ENCODE measurements around the gene KCTD5.
"Not testable (repeated sequence)": the region's sequence is repeated elsewhere in the genome, so short reads cannot be mapped to it uniquely, and the experiment has no call there.

The KCTD5 gene

DNA sequence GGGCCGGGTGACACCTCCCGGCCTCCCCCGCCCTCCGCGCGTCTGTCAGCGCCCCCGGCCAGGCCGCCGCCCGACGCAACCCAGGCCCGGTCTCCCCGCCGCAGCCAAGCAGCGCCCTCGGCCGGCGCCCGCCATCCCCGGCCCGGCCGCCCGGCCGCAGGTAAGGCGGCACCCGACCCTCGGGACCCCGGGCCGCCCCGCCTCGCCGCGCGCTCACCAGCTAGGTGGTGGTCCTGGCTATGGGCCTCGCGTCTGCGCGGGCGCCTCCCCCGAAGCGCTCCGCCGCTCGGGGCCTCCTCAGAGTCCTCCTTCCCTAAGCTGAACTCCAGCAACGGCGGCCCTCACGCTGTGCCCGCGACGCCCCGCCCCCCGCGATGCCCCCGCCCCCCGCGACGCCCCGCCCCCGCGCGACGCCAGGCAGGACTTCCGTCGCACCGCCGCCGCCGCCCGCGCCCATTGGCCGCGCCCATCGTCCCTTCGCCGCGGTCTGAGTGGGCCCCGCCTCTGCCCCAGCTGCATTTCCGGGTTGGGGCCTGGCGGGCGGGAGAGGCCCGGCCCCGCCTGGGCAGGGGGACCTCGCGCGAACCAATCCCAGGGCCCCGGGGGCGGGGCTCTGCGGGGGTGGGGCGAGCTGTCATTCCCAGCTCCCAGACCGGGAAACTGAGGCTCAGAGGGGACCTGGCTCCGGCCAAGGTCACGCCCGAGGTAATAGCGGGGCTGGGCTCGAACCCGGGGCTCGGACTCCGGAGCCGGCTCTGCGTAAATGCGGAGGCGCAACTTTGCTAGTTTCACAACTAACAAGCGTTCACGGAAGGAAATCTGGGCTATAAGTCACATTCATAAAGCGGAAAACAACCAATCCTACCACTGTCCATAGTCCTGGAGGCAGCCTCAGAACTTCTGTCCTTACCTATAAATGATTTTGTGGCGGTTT, 9.0 kb upstream of the KCTD5 start:
- DNase-seq = peak; percentile 83

DNA sequence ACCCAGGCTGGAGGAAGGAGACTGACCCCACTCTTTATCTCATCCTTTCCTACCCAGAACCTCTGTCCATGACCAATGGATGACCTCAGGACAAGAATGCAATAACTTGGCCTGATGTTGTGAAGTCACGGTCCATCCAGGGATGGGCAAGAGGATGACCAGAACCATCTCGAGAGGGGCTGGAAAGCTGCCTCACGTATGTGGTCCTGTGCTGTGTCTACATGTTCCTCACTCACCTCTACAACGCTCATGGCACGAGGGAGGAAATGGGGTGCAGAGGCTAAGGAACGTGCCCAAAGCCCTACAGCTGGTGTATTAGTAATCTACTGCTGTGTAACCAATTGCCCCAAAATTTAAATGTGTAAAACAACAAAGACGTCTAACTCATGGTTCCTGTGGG, 7.3 kb upstream of the KCTD5 start:
- no peak for DNase-seq

DNA sequence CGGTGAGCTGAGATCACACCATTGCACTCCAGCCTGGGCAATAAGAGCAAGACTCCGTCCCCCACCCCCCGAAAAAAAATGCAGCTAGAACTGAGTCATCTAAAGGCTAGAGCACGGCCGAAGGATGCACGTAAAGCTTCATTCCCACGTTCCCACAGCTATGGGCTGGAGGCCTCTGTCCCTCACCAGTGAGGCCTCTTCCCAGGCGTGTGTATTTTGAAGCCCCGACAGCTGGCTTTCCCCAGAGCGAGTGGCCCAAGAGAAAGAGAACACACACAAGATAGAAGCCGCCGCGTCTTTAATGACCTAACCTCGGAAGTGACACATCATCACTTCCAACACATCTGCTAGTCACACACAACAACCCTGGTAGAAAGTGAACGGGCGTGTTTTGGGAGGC, 6.6 kb upstream of the KCTD5 start:
- DNase-seq = no peak

DNA sequence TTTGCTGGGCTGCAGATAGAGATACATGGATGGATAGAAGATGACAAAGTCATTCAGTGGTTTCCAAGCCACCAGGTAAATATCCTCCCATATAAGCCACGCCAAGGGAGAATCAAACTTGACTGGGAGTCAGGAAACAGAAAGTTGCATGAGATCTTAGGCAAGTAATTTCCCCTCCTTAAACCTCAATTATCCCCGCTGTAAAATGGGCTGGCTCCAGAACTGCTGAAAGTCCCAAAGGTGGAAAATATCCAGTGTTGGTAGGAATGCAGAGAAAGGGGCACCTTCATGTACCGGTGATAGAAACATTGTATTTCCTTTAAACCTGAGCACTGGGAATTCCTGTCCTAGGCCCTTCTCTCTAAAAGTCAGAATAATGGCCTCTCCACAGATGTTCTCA, 5.4 kb upstream of the KCTD5 start:
- DNase-seq = not testable (repeated sequence)

DNA sequence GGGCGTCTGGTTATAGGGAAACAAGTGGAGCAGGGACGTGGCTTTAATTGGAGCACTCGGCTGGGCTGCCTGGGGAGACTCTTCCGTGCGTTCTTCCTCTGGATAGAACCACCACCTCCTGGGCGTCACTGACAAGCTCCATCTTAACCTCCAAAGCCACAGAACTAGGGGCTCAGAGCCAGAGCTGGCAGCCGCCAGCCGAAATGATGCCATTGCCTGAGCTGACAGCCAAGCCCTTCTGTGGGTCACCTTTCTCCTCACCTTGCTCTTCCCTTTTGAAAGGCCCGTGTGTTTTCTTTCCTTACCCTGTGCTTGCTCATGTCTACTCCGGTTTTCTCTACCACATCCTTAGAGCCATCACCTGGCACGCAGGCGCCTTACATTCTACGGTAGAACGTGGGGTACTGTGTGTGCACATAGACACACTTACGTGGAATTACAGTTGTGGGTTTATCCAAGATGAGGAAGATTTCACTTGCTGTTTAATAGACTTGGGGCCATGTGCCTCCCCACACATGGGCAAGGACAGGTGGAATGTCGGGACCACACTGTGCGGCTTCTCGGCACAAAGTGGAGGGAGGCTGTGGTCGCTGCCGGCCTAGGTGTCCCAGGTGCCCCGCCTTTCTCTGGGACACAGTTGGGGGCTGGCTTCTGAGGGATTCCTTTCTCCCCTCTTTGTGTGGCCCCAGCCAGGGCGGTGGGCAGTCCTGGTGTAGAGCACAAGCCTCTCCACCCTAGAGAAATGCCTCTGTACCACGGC, 3.9 kb upstream of the KCTD5 start:
- not testable (repeated sequence) for DNase-seq

DNA sequence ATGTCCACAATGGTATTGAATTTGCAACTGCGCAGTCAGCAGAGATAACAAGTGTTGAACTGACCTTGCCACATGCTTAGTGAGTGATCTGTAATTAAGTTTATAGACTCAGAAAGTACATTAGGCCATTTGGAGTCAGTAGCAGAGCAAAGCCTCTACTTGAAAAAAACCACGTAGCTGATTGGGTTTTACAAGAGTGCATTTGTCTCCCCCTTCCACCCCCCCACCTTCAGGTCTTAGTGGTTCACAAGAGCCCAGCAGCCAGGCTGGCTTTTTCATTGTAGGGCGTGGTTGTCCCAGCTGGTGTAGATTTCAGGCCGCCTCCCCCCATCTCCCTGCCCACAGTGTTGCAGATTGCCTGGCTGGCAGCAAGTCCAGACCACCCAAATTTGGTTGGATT, 2.4 kb upstream of the KCTD5 start:
- DNase-seq = not testable (repeated sequence)

DNA sequence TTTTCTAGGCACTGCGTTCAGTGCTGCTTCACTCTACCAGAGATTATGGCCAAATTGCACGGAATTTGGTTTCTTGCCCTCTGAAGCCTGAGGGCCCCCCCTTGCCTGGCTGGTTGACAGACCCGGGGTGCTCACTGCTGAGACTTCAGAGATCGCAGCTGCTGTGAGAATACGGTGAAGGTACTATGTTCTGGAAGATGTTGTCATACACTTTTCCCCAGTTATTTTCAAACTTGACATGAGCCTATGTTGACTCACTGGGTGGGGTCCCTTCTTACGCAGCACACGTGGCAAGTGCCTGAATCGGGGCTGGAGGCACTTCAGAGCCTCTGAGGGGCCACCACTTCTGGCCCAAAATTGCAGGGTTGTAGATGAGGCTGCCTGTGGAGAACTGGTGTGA, 2.0 kb upstream of the KCTD5 start:
- DNase-seq = not testable (repeated sequence)

DNA sequence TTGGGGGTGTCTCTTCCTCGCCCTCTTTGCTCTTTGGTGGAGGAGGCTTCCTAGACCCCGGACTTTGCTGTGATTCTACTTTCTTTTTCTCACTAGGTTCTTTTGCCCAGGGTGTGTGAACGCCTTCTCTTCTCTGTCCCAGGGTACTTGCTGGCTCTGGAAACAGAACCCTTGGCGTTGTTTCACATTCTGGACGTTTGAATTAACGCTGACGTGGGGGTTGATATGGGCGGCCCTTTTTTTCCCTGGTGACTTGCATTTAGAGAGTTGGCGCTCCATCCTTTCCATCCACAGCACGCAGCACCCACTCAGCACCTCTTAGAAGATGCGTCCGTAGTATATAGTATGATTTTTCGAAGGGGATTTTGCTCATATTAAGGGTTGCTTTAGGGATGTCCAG, 718 bp downstream of the KCTD5 start:
- DNase-seq = not testable (repeated sequence)

DNA sequence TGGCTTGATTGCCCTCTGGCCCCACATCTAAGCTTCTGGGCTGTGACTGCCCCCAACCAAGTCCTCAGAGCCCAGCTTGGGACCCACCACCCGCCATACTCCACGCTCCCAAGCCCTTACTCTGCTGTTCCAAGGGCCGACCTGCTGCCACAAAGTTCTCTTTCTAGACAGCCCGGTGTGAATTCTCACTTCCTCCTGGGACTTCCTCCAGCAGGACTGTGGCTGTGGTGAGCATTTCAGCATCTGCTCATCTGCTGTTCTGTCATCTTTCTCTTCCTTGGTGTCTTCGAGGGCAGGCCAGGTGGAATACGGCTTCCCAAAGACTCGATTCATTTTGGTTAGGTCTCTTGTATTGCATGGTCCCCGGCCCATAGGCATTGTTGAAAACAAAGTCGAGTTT, 3.8 kb downstream of the KCTD5 start:
- not testable (repeated sequence) for DNase-seq

DNA sequence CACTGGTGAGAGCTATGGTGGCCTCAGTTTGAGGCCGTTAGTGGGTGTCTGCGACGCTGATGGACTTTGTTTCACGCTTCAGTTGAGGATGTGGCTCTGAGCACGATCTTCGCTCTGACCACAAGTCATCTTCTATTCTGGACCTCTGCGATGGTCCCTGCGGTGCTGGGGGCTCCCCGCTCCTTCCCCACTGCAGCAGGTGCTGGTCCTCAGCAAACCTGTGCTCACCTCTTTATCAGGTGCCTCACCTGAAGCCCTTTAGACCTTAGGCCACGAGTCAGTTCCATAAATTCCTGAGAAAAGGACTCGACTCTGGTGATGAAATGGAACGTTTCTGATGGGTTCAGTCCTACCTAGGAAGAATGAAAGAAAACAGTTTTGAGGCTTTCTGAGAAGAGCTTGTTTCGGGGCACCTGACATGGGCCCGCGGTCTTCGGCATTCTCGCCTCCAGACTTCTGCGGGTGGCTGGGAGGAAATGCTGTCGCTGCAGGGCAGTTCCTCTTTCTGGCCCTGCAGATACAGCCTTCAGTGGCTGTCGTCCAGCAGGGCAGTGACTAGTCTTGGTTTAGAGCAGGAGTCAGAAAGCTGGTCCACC, 4.7 kb downstream of the KCTD5 start:
- DNase-seq = peak; percentile 69

DNA sequence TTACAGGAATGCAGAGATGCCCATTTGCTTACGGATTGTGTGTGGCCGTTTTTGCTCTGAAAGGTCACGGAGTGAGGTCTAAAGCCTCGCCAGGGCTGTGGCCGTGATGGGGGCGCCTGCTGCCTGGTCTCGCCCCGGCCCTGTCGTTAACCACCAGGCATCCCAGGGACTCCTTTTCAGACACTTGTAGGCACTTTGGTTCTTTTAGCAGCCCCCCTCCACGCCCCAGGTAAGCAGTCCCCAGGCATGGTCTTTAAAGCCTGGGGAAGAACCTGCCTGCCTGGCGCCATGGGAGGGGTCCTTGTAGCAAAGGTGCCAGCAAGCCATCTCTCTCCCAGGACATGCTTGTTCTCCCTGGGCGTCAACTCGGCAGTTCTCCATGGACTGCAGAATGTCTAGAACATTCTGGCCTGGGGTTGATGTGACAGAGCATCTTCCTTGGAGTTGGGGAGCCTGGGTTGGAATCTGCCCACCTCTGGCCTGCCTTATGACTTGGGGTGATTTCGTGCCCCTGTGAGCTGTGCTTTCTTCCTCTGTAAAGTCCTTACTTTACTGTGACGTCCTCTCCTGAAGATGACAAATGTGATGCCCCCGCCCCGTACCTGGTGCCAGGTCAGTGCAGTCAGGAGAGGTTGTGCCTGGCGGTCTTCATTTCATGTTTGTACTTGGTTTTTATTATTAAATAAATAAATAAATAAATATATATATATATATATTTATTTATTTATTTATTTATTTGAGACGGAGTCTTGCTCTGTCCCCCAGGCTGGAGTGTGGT, 5.4 kb downstream of the KCTD5 start:
- DNase-seq = no peak

DNA sequence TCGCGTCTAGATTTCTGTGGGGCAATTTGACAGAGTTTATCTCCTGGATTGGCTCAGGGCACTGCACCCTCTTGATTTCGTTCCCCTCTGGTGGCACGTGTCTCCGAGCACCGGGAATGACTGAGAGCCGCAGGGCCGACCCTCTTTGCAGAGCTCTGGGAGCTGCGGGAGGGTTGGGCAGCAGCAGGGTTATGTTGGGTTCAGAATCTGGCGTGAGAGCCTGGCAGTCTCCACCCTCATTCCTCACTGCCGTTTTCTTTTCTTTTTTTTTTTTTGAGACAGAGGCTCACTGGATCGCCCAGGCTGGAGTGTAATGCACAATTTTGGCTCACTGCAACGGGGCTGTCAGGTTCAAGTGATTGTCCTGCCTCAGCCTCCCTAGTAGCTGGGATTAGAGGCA, 7.1 kb downstream of the KCTD5 start:
- DNase-seq = not testable (repeated sequence)

DNA sequence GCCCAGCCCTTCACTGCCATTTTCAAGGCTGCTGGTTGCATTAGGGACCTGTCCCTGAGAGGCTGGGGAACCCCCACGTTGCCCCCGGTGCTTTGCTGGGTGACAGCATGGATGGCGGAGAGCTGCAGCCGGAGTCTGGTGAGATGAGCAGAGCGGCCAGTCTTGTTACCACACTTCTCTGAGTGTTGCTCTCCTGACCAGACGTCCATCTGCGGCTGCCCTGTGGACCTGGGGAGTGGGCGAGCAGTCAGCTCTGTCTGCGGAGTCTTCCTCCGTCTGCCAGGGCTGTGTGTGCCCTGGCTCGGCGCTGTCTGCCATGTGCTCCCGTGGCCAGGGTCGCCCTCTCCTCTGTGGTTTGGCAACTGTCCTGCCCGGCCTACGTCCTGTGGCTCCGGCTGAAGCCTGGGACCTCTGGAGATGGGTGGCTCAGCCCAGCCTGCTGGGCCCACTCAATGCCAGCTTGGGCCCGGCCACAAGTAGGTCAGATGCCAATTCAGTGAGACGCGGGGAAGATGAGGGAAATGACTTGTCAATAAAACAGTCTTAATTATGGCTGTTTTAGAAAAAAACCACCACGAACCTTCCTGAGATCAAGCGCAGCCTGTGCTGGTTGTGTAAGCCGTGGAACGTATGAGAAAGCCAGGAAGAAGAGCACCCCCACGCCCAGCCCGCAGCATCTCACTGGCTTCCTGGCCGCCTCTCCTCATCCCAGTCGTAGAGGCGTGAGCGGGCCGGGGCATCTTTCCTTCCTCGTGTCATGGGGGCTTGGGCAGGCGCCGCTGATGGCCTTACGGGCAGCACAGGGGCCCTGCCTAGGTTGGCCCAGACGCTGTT, 7.9 kb downstream of the KCTD5 start:
- no peak for DNase-seq

DNA sequence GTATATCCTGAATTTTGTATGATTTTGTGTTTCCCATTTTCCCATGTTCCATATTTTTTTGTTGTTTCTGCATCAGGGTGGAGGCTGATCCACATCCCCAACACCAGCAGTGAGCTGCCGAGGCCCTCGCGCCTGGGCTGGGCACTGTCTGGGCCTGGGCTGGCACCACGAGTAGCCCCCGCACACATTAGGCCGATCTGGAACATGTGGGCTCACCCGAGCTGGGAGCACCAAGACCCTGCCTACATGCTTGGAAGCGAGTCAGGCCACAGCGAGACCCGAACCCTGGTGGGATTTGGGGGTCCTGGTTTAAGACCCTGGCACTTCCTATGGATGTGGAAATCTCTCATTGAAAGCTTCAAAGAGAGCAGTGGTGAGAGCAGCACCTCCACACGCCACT, 8.5 kb downstream of the KCTD5 start:
- DNase-seq = no peak

DNA sequence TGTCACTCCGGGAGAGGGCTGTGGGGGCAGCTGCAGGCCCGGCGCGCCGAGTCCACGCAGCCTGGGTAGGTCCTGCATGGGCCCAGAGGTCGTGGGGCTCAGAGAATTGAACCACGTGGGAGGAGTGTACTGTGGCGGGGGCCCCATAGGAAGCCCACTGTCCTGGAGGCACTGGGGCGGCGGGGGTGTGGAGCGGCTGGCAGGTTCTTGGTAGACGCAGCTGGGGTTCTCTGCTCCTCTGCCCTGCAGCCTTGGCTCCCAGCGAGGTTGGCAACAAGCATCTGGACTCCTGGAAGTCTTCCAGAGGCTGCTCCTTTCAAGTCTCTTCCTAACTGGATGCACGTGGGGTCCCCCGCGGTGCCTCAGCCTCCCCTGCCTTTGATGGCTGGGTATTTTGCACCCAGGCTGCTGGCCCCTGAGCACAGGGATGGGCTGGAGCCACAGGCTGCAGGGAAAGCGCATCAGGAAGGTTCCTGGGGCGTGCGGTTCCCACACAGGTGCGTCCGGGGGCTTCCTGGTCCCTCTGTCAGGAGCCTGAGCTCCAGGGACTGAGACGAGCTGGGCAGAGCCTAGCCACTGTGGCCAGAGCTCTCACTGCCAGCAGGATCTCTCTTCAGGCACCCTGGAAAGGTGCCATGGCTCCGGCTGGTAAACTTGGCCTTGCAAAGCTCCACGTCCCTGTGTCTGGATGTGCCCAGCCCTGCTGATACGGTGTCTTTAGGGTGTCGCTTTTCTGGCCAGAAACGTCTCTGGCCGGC, 9.3 kb downstream of the KCTD5 start:
- DNase-seq = no peak

DNA sequence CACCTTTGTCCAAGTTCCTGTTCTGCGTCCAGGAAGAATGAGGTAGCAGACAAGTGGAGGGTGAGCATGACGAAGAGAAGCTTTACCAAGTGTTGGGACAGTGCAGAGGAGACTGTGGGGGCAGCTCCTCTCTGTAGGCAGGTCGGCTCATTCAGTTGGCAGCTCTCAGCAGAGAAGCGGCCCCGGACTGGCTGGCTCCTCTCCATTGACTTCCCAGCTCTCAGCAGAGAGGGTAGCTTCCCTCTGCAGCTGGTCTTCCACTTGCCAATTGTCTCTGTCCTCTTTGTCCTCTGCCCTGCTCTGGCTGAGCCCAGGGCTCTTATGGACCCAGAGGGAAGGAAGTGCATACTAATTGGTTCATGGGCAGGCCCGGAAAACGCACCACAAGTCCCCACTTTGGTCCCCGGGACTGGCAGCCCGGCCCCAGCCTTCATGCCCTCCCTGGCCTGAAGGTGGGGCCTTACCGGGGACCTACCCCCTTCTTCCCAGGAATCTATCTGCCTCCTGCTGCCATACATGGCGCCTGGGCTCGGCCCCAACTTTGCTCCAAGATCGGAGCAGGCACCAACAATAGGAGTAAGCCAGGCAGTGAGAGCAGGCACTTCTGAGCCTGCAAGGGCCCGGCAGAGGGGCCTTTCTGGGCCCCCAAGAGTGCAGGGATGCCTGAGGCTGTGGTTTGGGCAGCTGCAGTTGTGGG, 10.1 kb downstream of the KCTD5 start:
- DNase-seq = no peak

DNA sequence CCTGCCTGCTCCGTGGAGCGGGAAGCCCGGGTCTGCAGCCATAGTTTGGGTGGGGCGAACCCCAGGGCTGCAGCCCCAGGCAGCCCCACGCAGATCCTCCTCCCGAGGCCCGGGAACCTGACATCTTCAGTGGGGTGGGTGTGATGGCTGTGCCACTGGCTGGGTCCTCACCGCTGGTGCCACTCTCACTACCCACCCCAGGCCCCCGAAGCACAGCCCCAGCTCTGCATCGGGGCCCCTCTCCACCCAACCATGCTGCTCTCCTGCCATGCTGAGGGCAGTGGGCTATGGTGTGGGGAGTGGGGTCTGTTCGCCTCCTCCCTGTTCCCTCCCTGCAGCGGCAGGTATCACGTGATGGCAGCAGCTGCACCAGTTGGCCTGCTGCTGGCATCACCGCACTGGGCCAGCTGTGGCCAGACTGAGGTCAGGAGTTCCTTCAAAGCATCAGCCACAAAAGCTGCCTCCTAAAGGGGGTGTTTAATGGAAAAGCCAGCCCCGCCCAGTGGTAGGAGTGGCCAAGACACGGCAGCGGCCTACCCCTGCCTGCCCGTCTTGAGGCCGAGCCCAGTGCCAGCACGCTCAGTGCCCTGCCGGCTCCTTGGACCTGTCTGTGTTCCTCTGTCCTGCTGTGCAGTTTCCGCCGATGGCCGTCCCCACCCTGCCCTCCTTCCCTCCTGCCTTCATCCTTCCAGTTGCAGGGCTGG, 10.8 kb downstream of the KCTD5 start:
- DNase-seq = no peak

DNA sequence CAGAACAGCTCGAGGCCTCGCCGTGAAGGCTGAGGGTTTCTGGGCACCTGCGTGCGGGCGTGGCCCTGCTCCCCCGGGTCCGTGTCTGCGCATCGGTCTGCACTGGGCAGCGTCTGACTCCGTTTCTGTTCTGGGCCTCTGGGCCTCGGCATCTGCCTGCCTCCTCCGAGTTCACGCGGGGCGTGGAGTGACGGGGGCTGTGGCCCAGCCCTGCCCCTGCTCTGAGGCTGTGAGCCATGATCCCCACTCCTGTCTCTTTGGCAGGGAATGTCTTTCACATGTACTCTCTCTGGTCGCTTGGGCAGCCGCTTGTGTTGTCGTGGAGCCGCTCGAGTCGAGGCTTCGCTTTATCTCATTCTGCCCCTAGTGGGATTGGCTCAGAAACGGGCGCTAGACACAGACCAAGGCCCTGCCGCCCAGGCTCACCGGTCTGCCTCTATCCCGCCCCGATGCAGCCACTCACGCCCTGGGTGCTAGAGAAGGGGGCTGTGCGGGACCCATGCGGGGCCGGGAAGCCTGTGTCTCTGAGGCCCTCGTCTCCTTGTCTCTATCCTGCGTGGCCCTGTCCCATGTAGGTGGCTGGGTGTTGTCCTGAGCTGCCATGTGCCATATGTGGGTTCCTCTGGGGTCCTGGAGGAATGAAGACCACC, 14.4 kb downstream of the KCTD5 start:
- DNase-seq = not testable (repeated sequence)

DNA sequence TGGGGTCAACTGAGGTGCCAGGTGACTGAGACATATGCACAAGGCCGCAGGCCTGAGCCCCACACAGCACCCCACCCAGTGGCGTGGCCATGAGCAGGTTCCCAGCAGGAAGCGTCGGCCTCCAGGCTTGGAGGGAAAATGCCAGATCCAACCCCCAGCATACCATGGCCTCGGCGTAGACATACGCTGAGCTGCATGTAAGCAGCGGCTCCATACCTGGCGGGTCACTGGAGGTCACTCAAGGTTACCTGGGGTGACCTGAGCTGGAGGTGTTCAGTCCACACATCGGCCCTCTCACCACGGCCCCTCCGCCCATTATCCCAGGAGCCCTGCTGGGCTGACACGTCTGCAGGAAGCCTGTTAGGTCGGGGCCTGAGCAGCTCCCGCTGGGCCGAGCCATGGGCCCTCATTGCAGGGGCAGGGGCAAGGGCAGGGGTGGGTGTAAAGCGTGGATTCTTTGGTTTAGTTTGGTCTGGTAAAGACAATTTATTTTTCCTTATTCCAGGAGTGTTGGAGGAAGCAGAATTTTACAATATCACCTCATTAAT, 15.2 kb downstream of the KCTD5 start:
- no peak for DNase-seq

Data from GF-D8 (cell line).